A549 (cell line): ENCODE results near the gene EIF4B. TPM values are rescaled to one million over a fixed set of nuclear protein-coding genes. Genes with fewer than 3 reads are reported as not detected.

Experiments
- BHLHE40 ChIP-seq: IDR thresholded peaks from 2 replicates; pipeline ENCODE4 v1.6.1; 2012; ENCODE audit warnings: low read depth, low read length, inconsistent platforms
- CBX2 ChIP-seq: fragments of 200-600 bp; sonication (generic); IDR thresholded peaks from 2 replicates; pipeline ENCODE4 v1.6.1; 2016; ENCODE audit warnings: low read depth, mild to moderate bottlenecking, borderline replicate concordance
- CEBPB ChIP-seq, 2 experiments: fragments of >200 bp in 1 of 2; sonication (Bioruptor Twin) in 1 of 2; formaldehyde crosslinking in 1 of 2; IDR thresholded peaks; 2 replicates each; pipeline ENCODE4 v1.6.1; 2012 to 2016
- CHD4 ChIP-seq: fragments of 200-600 bp; sonication (generic); IDR thresholded peaks from 2 replicates; pipeline ENCODE4 v1.6.1; 2016; ENCODE audit warnings: antibody characterized with exemption, mild to moderate bottlenecking, borderline replicate concordance
- EHMT2 ChIP-seq: fragments of 200-600 bp; sonication (generic); IDR thresholded peaks from 2 replicates; pipeline ENCODE4 v1.6.1; 2016; ENCODE audit warnings: antibody characterized with exemption, low read depth, mild to moderate bottlenecking, moderate library complexity
- ESRRA ChIP-seq: fragments of 150-350 bp; IDR thresholded peaks from 2 replicates; pipeline ENCODE4 v1.6.1; 2014; ENCODE audit warnings: mild to moderate bottlenecking, low read length, borderline replicate concordance
- HDAC2 ChIP-seq: fragments of 200-600 bp; sonication (generic); IDR thresholded peaks from 2 replicates; pipeline ENCODE4 v1.6.1; 2016
- HES2 ChIP-seq: fragments of >200 bp; sonication (Bioruptor Twin); formaldehyde crosslinking; IDR thresholded peaks from 2 replicates; pipeline ENCODE4 v1.6.1; 2016
- HEYL ChIP-seq: fragments of 250-450 bp; sonication (Bioruptor Pico); IDR thresholded peaks from 2 replicates; pipeline ENCODE4 v1.8.0; 2021; ENCODE audit warnings: mild to moderate bottlenecking, moderate library complexity
- HOXA7 ChIP-seq: fragments of 250-450 bp; sonication (Bioruptor Pico); IDR thresholded peaks from 2 replicates; pipeline ENCODE4 v1.5.0; 2020; ENCODE audit warnings: mild to moderate bottlenecking, moderate library complexity
- HOXB13 ChIP-seq: fragments of 250-450 bp; sonication (Bioruptor Pico); IDR thresholded peaks from 2 replicates; pipeline ENCODE4 v1.5.0; 2020; ENCODE audit warnings: low read depth, mild to moderate bottlenecking, moderate library complexity
- HOXB5 ChIP-seq: fragments of 250-450 bp; sonication (Bioruptor Pico); IDR thresholded peaks from 2 replicates; pipeline ENCODE4 v1.5.0; 2020; ENCODE audit warnings: mild to moderate bottlenecking, moderate library complexity
- JUNB ChIP-seq: fragments of >200 bp; sonication (Bioruptor Twin); formaldehyde crosslinking; IDR thresholded peaks from 2 replicates; pipeline ENCODE4 v1.6.1; 2016
- KDM5A ChIP-seq: fragments of 200-600 bp; sonication (generic); IDR thresholded peaks from 2 replicates; pipeline ENCODE4 v1.6.1; 2016; ENCODE audit warnings: antibody characterized with exemption, mild to moderate bottlenecking
- MAX ChIP-seq: IDR thresholded peaks from 2 replicates; pipeline ENCODE4 v1.6.1; 2012
- MYC ChIP-seq: IDR thresholded peaks from 2 replicates; pipeline ENCODE4 v1.6.1; 2012; ENCODE audit warnings: mild to moderate bottlenecking, inconsistent platforms, low read length, improper control_type of control experiment, borderline replicate concordance
- NFE2L2 ChIP-seq: fragments of 150-350 bp; conservative IDR thresholded peaks from 2 replicates; pipeline ENCODE4 v1.6.1; 2014; ENCODE audit warnings: low read length
- PHF8 ChIP-seq: fragments of 200-600 bp; sonication (generic); IDR thresholded peaks from 2 replicates; pipeline ENCODE4 v1.6.1; 2016; ENCODE audit warnings: low read depth, mild to moderate bottlenecking, antibody characterized with exemption, moderate library complexity, borderline replicate concordance
- POLR2A ChIP-seq: IDR thresholded peaks from 2 replicates; pipeline ENCODE4 v1.6.1; 2012; ENCODE audit warnings: mild to moderate bottlenecking, low read length
- POLR2AphosphoS2 ChIP-seq: conservative IDR thresholded peaks from 2 replicates; pipeline ENCODE4 v1.6.1; 2012; ENCODE audit warnings: low read length, improper control_type of control experiment, inconsistent platforms
- RAD21 ChIP-seq, 2 experiments: fragments of >200 bp in 1 of 2; sonication (Bioruptor Twin) in 1 of 2; formaldehyde crosslinking in 1 of 2; IDR thresholded peaks in 1 of 2; conservative IDR thresholded peaks in 1 of 2; 2 replicates in 1 of 2; 3 replicates in 1 of 2; pipeline ENCODE4 v1.6.1; 2012 to 2018; ENCODE audit warnings: inconsistent platforms in 1 of 2
- RCOR1 ChIP-seq: fragments of 150-350 bp; IDR thresholded peaks from 2 replicates; pipeline ENCODE4 v1.6.1; 2014; ENCODE audit warnings: antibody characterized with exemption, low read length, low read depth
- RFX5 ChIP-seq: fragments of 450-650 bp; IDR thresholded peaks from 2 replicates; pipeline ENCODE4 v1.7.1; 2014; ENCODE audit warnings: antibody characterized with exemption, mild to moderate bottlenecking, moderate library complexity
- TFCP2L1 ChIP-seq: fragments of 250-450 bp; sonication (Bioruptor Pico); IDR thresholded peaks from 2 replicates; pipeline ENCODE4 v1.5.0; 2021; ENCODE audit warnings: mild to moderate bottlenecking
- USF2 ChIP-seq: fragments of 450-650 bp; IDR thresholded peaks from 2 replicates; pipeline ENCODE4 v1.6.1; 2014; ENCODE audit warnings: antibody characterized with exemption
- ZC3H11A ChIP-seq: fragments of 450-650 bp; IDR thresholded peaks from 2 replicates; pipeline ENCODE4 v1.6.1; 2014; ENCODE audit warnings: antibody characterized with exemption, mild to moderate bottlenecking
- ZFP36 ChIP-seq: fragments of 450-650 bp; IDR thresholded peaks from 2 replicates; pipeline ENCODE4 v1.6.1; 2014; ENCODE audit warnings: borderline replicate concordance; ENCODE audit not compliant: partially characterized antibody
- ZNF302 ChIP-seq: fragments of 250-450 bp; sonication (Bioruptor Pico); IDR thresholded peaks from 2 replicates; pipeline ENCODE4 v1.9.0; 2021; ENCODE audit warnings: inconsistent platforms, mild to moderate bottlenecking, moderate library complexity
- ZSCAN20 ChIP-seq: fragments of 250-450 bp; sonication (Bioruptor Pico); IDR thresholded peaks from 2 replicates; pipeline ENCODE4 v1.8.0; 2022; ENCODE audit warnings: mild to moderate bottlenecking, moderate library complexity
- polyA plus RNA-seq, 4 experiments: library from polyadenylated mRNA; depleted of rRNA in 3 of 4; stranded (reverse); fragments of >200 nt; fragmentation: RNase III in 1 of 4; extraction: RNeasy Plus Mini Kit Qiagen cat#74134 plus additional on column Dnase treatment in 1 of 4; gene quantifications; 2 replicates in 3 of 4; 3 replicates in 1 of 4; pipeline ENCODE4 v1.2.3, GENCODE V29; 2011 to 2017
- TF ChIP-seq, protein P1 (sequence below): fragments of >200 bp; sonication (Bioruptor Twin); formaldehyde crosslinking; IDR thresholded peaks from 3 replicates; pipeline ENCODE4 v1.5.1; 2016
- TF ChIP-seq, protein P2 (sequence below): IDR thresholded peaks from 2 replicates; pipeline ENCODE4 v1.6.1; 2012

Gene EIF4B
- polyA plus RNA-seq, 2 of the 4 experiments (the other 2 are of a cell fraction): 377 to 650 TPM

GRCh38 chr12:53005986-53006809 lies at the start of gene EIF4B (continued):
- TF ChIP-seq TFCP2L1 (CRISPR knock-in tag): peak; percentile 84; the same call in 1 of the 2 replicates
- no peak for TF ChIP-seq HEYL (CRISPR knock-in tag)
- peak; percentile 42; the same call in 1 of the 2 replicates for TF ChIP-seq ZSCAN20 (CRISPR knock-in tag)
- TF ChIP-seq KDM5A: peak; percentile 91
- TF ChIP-seq CHD4: no peak
- no peak for TF ChIP-seq ZC3H11A
- no peak for TF ChIP-seq HOXB13
- peak; percentile 63 for TF ChIP-seq POLR2A
- no peak for TF ChIP-seq POLR2AphosphoS2
- TF ChIP-seq EHMT2: no peak
- TF ChIP-seq ESRRA: no peak
- TF ChIP-seq, protein P1, sequence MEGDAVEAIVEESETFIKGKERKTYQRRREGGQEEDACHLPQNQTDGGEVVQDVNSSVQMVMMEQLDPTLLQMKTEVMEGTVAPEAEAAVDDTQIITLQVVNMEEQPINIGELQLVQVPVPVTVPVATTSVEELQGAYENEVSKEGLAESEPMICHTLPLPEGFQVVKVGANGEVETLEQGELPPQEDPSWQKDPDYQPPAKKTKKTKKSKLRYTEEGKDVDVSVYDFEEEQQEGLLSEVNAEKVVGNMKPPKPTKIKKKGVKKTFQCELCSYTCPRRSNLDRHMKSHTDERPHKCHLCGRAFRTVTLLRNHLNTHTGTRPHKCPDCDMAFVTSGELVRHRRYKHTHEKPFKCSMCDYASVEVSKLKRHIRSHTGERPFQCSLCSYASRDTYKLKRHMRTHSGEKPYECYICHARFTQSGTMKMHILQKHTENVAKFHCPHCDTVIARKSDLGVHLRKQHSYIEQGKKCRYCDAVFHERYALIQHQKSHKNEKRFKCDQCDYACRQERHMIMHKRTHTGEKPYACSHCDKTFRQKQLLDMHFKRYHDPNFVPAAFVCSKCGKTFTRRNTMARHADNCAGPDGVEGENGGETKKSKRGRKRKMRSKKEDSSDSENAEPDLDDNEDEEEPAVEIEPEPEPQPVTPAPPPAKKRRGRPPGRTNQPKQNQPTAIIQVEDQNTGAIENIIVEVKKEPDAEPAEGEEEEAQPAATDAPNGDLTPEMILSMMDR: no peak
- no peak for TF ChIP-seq HES2
- TF ChIP-seq, protein P2, sequence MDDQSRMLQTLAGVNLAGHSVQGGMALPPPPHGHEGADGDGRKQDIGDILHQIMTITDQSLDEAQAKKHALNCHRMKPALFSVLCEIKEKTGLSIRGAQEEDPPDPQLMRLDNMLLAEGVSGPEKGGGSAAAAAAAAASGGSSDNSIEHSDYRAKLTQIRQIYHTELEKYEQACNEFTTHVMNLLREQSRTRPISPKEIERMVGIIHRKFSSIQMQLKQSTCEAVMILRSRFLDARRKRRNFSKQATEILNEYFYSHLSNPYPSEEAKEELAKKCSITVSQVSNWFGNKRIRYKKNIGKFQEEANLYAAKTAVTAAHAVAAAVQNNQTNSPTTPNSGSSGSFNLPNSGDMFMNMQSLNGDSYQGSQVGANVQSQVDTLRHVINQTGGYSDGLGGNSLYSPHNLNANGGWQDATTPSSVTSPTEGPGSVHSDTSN: no peak
- peak; percentile 95 for TF ChIP-seq USF2
- no peak for TF ChIP-seq ZFP36
- peak; percentile 83 for TF ChIP-seq MYC
- TF ChIP-seq NFE2L2: no peak
- TF ChIP-seq PHF8: peak; percentile 64; the same call in 1 of the 2 replicates
- peak in 1 of 2 experiments; percentile 21; a peak in 1 of 4 replicates for TF ChIP-seq CEBPB (IDR thresholded peaks at IDR 0.05)
- TF ChIP-seq HDAC2: peak; percentile 56; the same call in 1 of the 2 replicates
- peak; percentile 86 for TF ChIP-seq HOXB5 (CRISPR knock-in tag)
- peak; percentile 63 for TF ChIP-seq HOXA7
- TF ChIP-seq CBX2: no peak
- peak; percentile 23; the same call in 1 of the 2 replicates for TF ChIP-seq RFX5
- no peak for TF ChIP-seq RAD21 (conservative IDR thresholded peaks at IDR 0.05 in 1 of 2, IDR thresholded peaks at IDR 0.05 in 1 of 2)
- peak; percentile 91 for TF ChIP-seq MAX
- TF ChIP-seq ZNF302 (CRISPR knock-in tag): no peak
- TF ChIP-seq JUNB: no peak
- no peak for TF ChIP-seq RCOR1
- TF ChIP-seq BHLHE40: 0 out of 2 replicates have a peak, but pooled peaks have one; percentile 6
